SU-DHL-6 (cell line): Measurements from ENCODE around the gene ST8SIA4.

Experiments
- H2AFZ ChIP-seq: fragments of 200-600 bp; sonication (generic); 2 replicates; pipeline ENCODE4 v1.6.1; 2014; ENCODE audit warnings: low read depth, mild to moderate bottlenecking, moderate library complexity, mixed read lengths, antibody characterized with exemption, low read length; ENCODE audit not compliant: severe bottlenecking
- H3F3A ChIP-seq: fragments of 200-600 bp; shearing (Covaris generic); 2 replicates; pipeline ENCODE4 v1.6.0; 2016; ENCODE audit warnings: antibody characterized with exemption, mild to moderate bottlenecking; ENCODE audit not compliant: insufficient read depth
- H3K27ac ChIP-seq: fragments of 200-600 bp; sonication (generic); 2 replicates; pipeline ENCODE4 v1.5.1; 2016; ENCODE audit warnings: low read depth, mild to moderate bottlenecking, low read length, moderate library complexity, mixed read lengths
- H3K27me3 ChIP-seq: fragments of 200-600 bp; sonication (generic), shearing (Covaris generic); 2 replicates; pipeline ENCODE4 v1.6.0; 2014; ENCODE audit warnings: mild to moderate bottlenecking, low read length
- H3K36me3 ChIP-seq: fragments of 200-600 bp; sonication (generic); 2 replicates; pipeline ENCODE4 v1.6.1; 2014; ENCODE audit warnings: mild to moderate bottlenecking, low read length, mixed read lengths
- H3K4me2 ChIP-seq: fragments of 300-600, 200-600 bp; shearing (Covaris generic), sonication (generic); 2 replicates; pipeline ENCODE4 v1.6.0; 2014; ENCODE audit warnings: low read length, low read depth, mild to moderate bottlenecking; ENCODE audit not compliant: poor library complexity, severe bottlenecking
- H3K4me3 ChIP-seq: fragments of 200-600 bp; sonication (generic); 2 replicates; pipeline ENCODE4 v1.5.1; 2014; ENCODE audit warnings: antibody characterized with exemption, low read length, mild to moderate bottlenecking, mixed read lengths; ENCODE audit not compliant: insufficient read depth, poor library complexity, severe bottlenecking
- H3K79me2 ChIP-seq: fragments of 200-600 bp; sonication (generic); 2 replicates; pipeline ENCODE4 v1.6.1; 2014; ENCODE audit warnings: mild to moderate bottlenecking, low read length, moderate library complexity; ENCODE audit not compliant: insufficient read depth
- H3K9ac ChIP-seq: fragments of 200-600 bp; sonication (generic); 2 replicates; pipeline ENCODE4 v1.7.0; 2014; ENCODE audit warnings: mild to moderate bottlenecking, low read length
- H3K9me2 ChIP-seq: fragments of 200-600 bp; sonication (generic); replicated peaks from 2 replicates; pipeline ENCODE4 v1.6.1; 2014; ENCODE audit warnings: low read length; ENCODE audit not compliant: insufficient read depth
- H3K9me3 ChIP-seq: fragments of 200-600 bp; sonication (generic); 2 replicates; pipeline ENCODE4 v1.6.1; 2014; ENCODE audit warnings: low read length, mixed read lengths; ENCODE audit not compliant: insufficient read depth
- H4K20me1 ChIP-seq: fragments of 200-600 bp; sonication (generic); 2 replicates; pipeline ENCODE4 v1.6.1; 2014; ENCODE audit warnings: low read depth, mild to moderate bottlenecking, antibody characterized with exemption, low read length, moderate library complexity, mixed read lengths
- EZH2phosphoT487 ChIP-seq: fragments of 200-600 bp; sonication (generic), shearing (Covaris generic); conservative IDR thresholded peaks from 2 replicates; pipeline ENCODE4 v1.6.1; 2018; ENCODE audit warnings: mild to moderate bottlenecking, antibody characterized with exemption, low read length, moderate library complexity, mixed read lengths
- TF ChIP-seq, protein P1 (sequence below): fragments of 200-600 bp; sonication (generic); IDR thresholded peaks from one replicate; pipeline ENCODE4 v1.5.1; 2017; ENCODE audit warnings: antibody characterized with exemption, mild to moderate bottlenecking, low read length, moderate library complexity; ENCODE audit not compliant: insufficient read depth, poor library complexity, severe bottlenecking

Gene ST8SIA4

DNA sequence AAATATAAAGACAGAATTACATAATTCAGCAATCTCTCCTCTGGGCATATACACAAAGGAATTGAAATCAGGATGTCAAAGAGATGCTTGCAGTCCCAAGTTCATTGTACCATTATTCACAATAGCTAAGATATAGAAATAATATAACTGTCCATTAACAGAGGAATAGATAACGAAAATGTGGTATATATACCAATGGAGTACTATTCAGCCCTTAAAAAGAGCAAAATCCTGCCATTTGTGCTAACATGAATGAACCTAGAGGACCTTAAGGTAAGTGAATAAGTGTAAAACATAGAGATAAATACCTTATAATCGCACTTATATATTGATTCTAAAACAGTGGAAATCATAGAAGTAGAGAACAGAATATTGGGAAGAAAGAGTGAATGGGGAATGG lies 7.0 kb downstream of the ST8SIA4 start:
- Histone ChIP-seq H3K9ac (no peak overlapping the region), H3K4me2 (peak overlapping the region; percentile 99)

DNA sequence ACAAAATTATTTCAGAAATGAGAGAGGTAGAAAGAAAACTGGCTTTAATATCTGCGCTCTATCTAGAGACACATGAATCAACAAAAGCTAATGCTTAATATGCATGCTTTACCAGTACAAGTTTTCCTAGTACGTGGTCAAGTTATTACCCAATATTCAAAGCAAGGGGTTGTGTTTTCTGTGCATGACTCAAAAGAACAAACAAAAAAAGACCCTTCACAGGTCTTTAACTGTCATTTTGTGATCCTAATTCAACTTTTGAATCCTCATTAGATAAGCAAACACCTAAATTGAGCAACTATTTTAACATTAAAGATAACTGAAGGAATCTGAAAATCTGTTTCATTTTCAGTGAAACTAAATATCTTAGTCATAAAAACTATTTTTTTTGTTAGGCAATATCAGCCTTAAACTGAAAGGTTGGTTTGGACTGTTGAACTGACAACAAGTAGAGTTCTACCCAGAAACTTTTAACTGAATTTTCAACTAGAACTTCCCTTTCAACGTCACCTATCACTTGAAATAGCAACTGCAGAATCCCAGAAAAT lies 12.5 kb downstream of the ST8SIA4 start:
- Histone ChIP-seq H4K20me1 (no peaks in the 10 kb centered on the region), H3K27me3 (no peaks in the 10 kb centered on the region), H2AFZ (no peak overlapping the region), H3K4me3 (peak overlapping the region; percentile 47), H3K9me2 (no peaks in the 10 kb centered on the region), H3K9me3 (no peaks in the 10 kb centered on the region), H3K36me3 (peaks cover 51% of the 10 kb centered on the region), H3K9ac (peak overlapping the region; percentile 47), H3F3A (peaks cover 58% of the 10 kb centered on the region), H3K27ac (peak overlapping the region; percentile 97), H3K4me2 (peak overlapping the region; percentile 99), H3K79me2 (peaks cover 94% of the 10 kb centered on the region)
- TF ChIP-seq, protein P1, sequence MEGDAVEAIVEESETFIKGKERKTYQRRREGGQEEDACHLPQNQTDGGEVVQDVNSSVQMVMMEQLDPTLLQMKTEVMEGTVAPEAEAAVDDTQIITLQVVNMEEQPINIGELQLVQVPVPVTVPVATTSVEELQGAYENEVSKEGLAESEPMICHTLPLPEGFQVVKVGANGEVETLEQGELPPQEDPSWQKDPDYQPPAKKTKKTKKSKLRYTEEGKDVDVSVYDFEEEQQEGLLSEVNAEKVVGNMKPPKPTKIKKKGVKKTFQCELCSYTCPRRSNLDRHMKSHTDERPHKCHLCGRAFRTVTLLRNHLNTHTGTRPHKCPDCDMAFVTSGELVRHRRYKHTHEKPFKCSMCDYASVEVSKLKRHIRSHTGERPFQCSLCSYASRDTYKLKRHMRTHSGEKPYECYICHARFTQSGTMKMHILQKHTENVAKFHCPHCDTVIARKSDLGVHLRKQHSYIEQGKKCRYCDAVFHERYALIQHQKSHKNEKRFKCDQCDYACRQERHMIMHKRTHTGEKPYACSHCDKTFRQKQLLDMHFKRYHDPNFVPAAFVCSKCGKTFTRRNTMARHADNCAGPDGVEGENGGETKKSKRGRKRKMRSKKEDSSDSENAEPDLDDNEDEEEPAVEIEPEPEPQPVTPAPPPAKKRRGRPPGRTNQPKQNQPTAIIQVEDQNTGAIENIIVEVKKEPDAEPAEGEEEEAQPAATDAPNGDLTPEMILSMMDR: no peak
- TF ChIP-seq EZH2phosphoT487: no peak

More for the DNA sequence above, 7.0 kb downstream of the ST8SIA4 start:
- H3K79me2 ChIP-seq: peaks cover 94% of the 10 kb centered on the region
- no peak overlapping the region for H3K4me3 ChIP-seq
- 0 out of 2 replicates have a peak overlapping the region, but pooled peaks have one; percentile 97 for H3K27ac ChIP-seq
- H3K27me3 ChIP-seq: no peaks in the 10 kb centered on the region
- H2AFZ ChIP-seq: no peak overlapping the region
- TF ChIP-seq EZH2phosphoT487: no peak
- TF ChIP-seq, protein P1: no peak
- H3K36me3 ChIP-seq: peaks cover 53% of the 10 kb centered on the region
- no peaks in the 10 kb centered on the region for H4K20me1 ChIP-seq
- H3F3A ChIP-seq: peaks cover 66% of the 10 kb centered on the region
- H3K9me2 ChIP-seq: no peaks in the 10 kb centered on the region
- no peaks in the 10 kb centered on the region for H3K9me3 ChIP-seq

DNA sequence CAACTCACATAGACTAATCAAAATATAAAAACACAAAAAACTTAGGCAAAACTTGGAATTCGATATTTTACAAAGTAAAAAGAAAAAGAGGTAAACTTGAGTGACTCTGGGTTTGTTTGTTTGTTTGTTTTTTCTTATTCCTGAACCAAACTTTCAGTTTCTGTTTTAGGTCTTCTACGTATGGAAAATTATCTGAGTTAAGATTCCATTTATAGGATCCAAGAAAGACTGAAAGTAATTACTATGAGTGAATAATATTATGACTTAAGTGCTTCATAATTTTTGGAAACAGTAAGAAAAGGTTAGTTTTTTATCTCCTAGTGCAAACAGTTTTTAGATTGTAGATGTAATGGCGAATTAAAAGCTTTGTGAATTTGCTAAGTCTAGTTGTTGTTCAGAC lies 13.2 kb downstream of the ST8SIA4 start:
- Histone ChIP-seq H2AFZ (no peak overlapping the region), H3K36me3 (peaks cover 50% of the 10 kb centered on the region), H3K9me2 (no peaks in the 10 kb centered on the region), H3K79me2 (peaks cover 90% of the 10 kb centered on the region), H3K27ac (peak overlapping the region; percentile 97), H3K27me3 (no peaks in the 10 kb centered on the region), H3K4me3 (peak overlapping the region; percentile 47), H3K4me2 (peak overlapping the region; percentile 99), H3K9ac (peak overlapping the region; percentile 47), H3K9me3 (no peaks in the 10 kb centered on the region), H3F3A (peaks cover 52% of the 10 kb centered on the region), H4K20me1 (no peaks in the 10 kb centered on the region)
- TF ChIP-seq, protein P1: no peak
- TF ChIP-seq EZH2phosphoT487: no peak
